Measurements from ENCODE around the gene ZDHHC3. TPM values are rescaled to one million over a fixed set of nuclear protein-coding genes. Genes with fewer than 3 reads are reported as not detected.

ZDHHC3 gene
- polyA plus RNA-seq, 4 donors = 54.3 to 91.3 (median 58.3) TPM

DNA sequence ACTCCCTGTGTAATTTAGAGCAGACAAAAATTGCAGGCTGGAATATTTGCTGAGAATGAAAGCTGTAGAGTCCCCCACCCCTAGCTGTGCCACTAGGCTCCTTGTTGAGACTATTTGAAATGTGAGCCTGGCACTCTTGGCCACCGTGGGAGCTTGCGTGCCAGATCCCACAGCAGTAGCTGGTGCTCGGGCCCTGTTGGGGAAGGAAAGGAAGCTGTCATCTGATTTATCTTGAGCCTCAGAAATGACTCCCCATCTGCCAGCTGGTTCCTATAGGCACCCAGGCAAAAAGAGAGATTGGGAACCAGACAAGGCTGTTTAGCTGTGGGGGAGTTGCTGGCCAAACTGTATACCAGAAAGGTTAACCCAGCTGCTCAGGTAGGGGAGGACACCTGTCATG is 26.7 kb upstream of the ZDHHC3 start:
- peaks cover 0 to 2% of the 10 kb centered on the region in 2 donors for H3K9me3 ChIP-seq (ENCODE audit: control insufficient read depth in 2 of 2, insufficient read depth in 1 of 2, low read depth in 1 of 2, low read length in 1 of 2)
- no peaks in the 10 kb centered on the region for H3K27me3 ChIP-seq (ENCODE audit: control insufficient read depth in 3 of 3, insufficient read depth in 3 of 3, low read length in 3 of 3)
- H3K27ac ChIP-seq (ENCODE audit: low read depth in 1 of 3, low read length in 2 of 3) = no peak overlapping the region
- H3K36me3 ChIP-seq (ENCODE audit: control insufficient read depth in 3 of 3, insufficient read depth in 2 of 3, low read depth in 1 of 3, low read length in 3 of 3) = peaks cover 3 to 35% (median 4%) of the 10 kb centered on the region in 3 donors
- WGBS, 3 donors = 89 to 95% (median 94%) methylated on average over 3 of the region's 3 CpGs
- H3K4me3 ChIP-seq (ENCODE audit: low read depth in 1 of 3, low read length in 3 of 3) = no peak overlapping the region
- DNase-seq = no peak
- H3K4me1 ChIP-seq (ENCODE audit: control insufficient read depth in 3 of 3, insufficient read depth in 2 of 3, low read depth in 1 of 3, low read length in 2 of 3) = peaks cover 0 to under 1% (median 0%) of the 10 kb centered on the region in 3 donors
- FAIRE-seq = no peak

DNA sequence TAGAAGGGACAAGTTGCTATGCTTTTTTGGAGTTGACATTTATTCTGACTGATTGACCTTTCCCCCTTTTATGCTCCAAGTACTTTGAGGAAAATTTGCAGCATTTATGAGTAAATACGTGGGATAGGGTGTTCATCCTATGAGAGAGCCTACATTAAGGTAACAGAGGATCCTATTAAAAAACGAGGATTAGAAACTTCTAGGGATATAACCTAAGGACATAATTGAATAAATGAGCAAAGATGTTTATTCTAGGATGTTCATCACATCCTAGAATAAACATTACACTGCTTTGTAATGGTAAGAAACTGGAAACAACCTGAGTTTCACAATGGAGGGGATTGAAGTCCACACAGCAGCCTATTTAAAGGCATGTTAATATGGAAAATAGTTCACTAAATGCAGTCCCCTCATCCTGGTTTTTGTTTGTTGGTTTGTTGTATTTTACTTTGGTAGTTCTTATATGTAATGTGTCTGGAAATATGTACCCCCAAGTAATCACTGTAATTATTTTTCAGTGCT is 26.2 kb upstream of the ZDHHC3 start:
- Histone ChIP-seq H3K4me3 (ENCODE audit: low read depth in 1 of 3, low read length in 3 of 3) (no peak overlapping the region), H3K27ac (ENCODE audit: low read depth in 1 of 3, low read length in 2 of 3) (no peak overlapping the region), H3K9me3 (ENCODE audit: control insufficient read depth in 2 of 2, insufficient read depth in 1 of 2, low read depth in 1 of 2, low read length in 1 of 2) (peaks cover 0 to 2% of the 10 kb centered on the region in 2 donors), H3K4me1 (ENCODE audit: control insufficient read depth in 3 of 3, insufficient read depth in 2 of 3, low read depth in 1 of 3, low read length in 2 of 3) (peaks cover 0 to 6% (median 0%) of the 10 kb centered on the region in 3 donors), H3K36me3 (ENCODE audit: control insufficient read depth in 3 of 3, insufficient read depth in 2 of 3, low read depth in 1 of 3, low read length in 3 of 3) (peaks cover 3 to 32% (median 4%) of the 10 kb centered on the region in 3 donors), H3K27me3 (ENCODE audit: control insufficient read depth in 3 of 3, insufficient read depth in 3 of 3, low read length in 3 of 3) (no peaks in the 10 kb centered on the region)
- WGBS, 3 donors = 82 to 91% (median 86%) methylated on average over 2 of the region's 2 CpGs
- DNase-seq (no peak), FAIRE-seq (no peak)

DNA sequence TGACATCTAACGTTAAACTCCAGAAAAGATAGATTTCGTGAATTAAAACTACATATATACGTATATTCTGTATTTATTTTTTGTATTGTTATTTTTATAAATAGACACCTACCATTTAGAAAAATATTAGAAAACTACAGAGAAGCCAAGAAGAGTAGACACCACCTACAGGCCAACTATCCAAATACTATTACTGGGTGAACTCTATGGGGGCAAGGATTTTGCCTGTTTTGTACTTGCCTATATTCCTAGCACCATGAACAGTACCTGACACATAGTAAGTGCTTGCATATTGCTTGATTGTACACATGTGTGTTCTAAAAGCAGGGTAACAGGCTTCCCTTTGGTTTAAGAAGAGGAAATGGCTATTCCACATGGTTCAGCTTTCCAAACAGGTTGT is 25.8 kb upstream of the ZDHHC3 start:
- Histone ChIP-seq H3K4me1 (ENCODE audit: control insufficient read depth in 3 of 3, insufficient read depth in 2 of 3, low read depth in 1 of 3, low read length in 2 of 3) (peaks cover 0 to 11% (median 0%) of the 10 kb centered on the region in 3 donors), H3K36me3 (ENCODE audit: control insufficient read depth in 3 of 3, insufficient read depth in 2 of 3, low read depth in 1 of 3, low read length in 3 of 3) (peaks cover 3 to 31% (median 4%) of the 10 kb centered on the region in 3 donors), H3K4me3 (ENCODE audit: low read depth in 1 of 3, low read length in 3 of 3) (no peak overlapping the region), H3K27ac (ENCODE audit: low read depth in 1 of 3, low read length in 2 of 3) (no peak overlapping the region), H3K27me3 (ENCODE audit: control insufficient read depth in 3 of 3, insufficient read depth in 3 of 3, low read length in 3 of 3) (no peaks in the 10 kb centered on the region), H3K9me3 (ENCODE audit: control insufficient read depth in 2 of 2, insufficient read depth in 1 of 2, low read depth in 1 of 2, low read length in 1 of 2) (peaks cover 0 to 2% of the 10 kb centered on the region in 2 donors)
- 96 to 98% (median 97%) methylated on average over 3 of the region's 3 CpGs for WGBS, 3 donors
- DNase-seq (no peak), FAIRE-seq (no peak)

DNA sequence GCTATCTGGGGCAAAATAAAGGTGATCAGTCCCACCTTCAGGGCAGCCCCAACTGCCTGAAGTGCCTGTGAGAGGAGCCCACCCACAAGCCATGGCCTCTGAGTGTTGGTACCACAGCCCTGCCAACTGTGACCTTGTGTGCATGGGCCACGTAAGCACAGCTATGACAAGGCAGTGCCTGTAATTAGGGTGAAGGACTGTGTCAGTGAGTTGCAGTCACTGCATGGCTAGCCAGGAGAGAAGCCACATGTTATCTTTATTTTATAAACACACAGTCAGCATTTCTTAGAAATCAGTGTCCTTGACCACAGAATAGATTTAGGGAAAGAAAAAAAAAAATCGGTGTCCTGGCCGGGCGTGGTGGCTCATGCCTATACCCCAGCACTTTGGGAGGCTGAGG is 24.8 kb upstream of the ZDHHC3 start:
- H3K4me3 ChIP-seq (ENCODE audit: low read depth in 1 of 3, low read length in 3 of 3) = no peak overlapping the region
- no peaks in the 10 kb centered on the region for H3K27me3 ChIP-seq (ENCODE audit: control insufficient read depth in 3 of 3, insufficient read depth in 3 of 3, low read length in 3 of 3)
- 92 to 98% (median 94%) methylated on average over 4 of the region's 4 CpGs for WGBS, 3 donors
- FAIRE-seq = no peak
- no peak for DNase-seq
- H3K9me3 ChIP-seq (ENCODE audit: control insufficient read depth in 2 of 2, insufficient read depth in 1 of 2, low read depth in 1 of 2, low read length in 1 of 2) = peaks cover 0 to 2% of the 10 kb centered on the region in 2 donors
- H3K36me3 ChIP-seq (ENCODE audit: control insufficient read depth in 3 of 3, insufficient read depth in 2 of 3, low read depth in 1 of 3, low read length in 3 of 3) = peaks cover 3 to 31% (median 4%) of the 10 kb centered on the region in 3 donors
- H3K4me1 ChIP-seq (ENCODE audit: control insufficient read depth in 3 of 3, insufficient read depth in 2 of 3, low read depth in 1 of 3, low read length in 2 of 3) = peaks cover 0 to 17% (median 2%) of the 10 kb centered on the region in 3 donors
- no peak overlapping the region for H3K27ac ChIP-seq (ENCODE audit: low read depth in 1 of 3, low read length in 2 of 3)

DNA sequence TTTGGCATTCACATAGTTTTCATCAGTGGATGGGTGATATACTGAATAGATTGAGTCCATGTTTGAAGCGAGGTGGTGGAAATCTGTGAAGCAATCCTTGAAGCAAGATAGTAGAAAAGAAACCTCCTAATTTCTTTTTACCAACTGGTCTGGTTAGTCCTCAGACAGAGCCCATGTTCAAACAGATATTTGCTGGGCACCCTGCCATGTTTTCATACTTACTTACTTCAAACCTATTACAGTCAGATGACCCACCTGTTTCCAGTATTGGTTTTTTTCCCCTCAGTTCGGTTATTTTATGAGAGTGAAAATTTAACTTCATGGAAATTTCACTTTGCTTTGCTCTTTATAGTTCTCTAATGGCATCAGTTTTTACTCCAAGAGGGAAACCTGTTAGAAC is 23.8 kb upstream of the ZDHHC3 start:
- FAIRE-seq (no peak), DNase-seq (no peak)
- peaks cover 0 to 28% (median 2%) of the 10 kb centered on the region in 3 donors for H3K4me1 ChIP-seq (ENCODE audit: control insufficient read depth in 3 of 3, insufficient read depth in 2 of 3, low read depth in 1 of 3, low read length in 2 of 3)
- no peak overlapping the region for H3K27ac ChIP-seq (ENCODE audit: low read depth in 1 of 3, low read length in 2 of 3)
- no peaks in the 10 kb centered on the region for H3K9me3 ChIP-seq (ENCODE audit: control insufficient read depth in 2 of 2, insufficient read depth in 1 of 2, low read depth in 1 of 2, low read length in 1 of 2)
- peaks cover 3 to 30% (median 4%) of the 10 kb centered on the region in 3 donors for H3K36me3 ChIP-seq (ENCODE audit: control insufficient read depth in 3 of 3, insufficient read depth in 2 of 3, low read depth in 1 of 3, low read length in 3 of 3)
- H3K27me3 ChIP-seq (ENCODE audit: control insufficient read depth in 3 of 3, insufficient read depth in 3 of 3, low read length in 3 of 3) = no peaks in the 10 kb centered on the region
- H3K4me3 ChIP-seq (ENCODE audit: low read depth in 1 of 3, low read length in 3 of 3) = no peak overlapping the region
- WGBS, 3 donors = 47 to 70% (median 69%) methylated on average over 2 of the region's 2 CpGs

DNA sequence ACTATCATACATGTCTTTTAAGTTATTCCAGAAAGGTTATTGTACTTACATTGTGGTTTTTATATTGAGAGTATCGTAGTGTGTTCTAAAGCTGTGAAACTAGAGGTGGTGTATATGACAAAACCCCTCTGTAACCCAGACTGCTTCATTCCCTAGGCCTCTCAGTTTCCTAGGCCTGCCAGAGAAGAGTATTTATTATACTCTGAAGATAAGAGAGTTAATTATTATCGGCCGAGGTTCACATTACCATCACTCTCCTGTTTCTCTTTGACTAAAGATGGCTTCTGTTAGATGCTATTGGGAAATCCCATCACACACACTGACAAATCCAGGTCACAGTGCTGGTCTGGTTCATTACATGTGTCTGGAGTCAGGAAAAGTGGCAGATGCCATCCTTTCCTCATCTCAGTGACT is 20.6 kb upstream of the ZDHHC3 start:
- no peak overlapping the region for H3K4me3 ChIP-seq (ENCODE audit: low read depth in 1 of 3, low read length in 3 of 3)
- WGBS, 3 donors = 5 to 34% (median 22%) methylated on average over 3 of the region's 3 CpGs
- peaks cover 2 to 46% (median 11%) of the 10 kb centered on the region in 3 donors for H3K4me1 ChIP-seq (ENCODE audit: control insufficient read depth in 3 of 3, insufficient read depth in 2 of 3, low read depth in 1 of 3, low read length in 2 of 3)
- peak overlapping the region in 1 of 3 donors; percentile 86 for H3K27ac ChIP-seq (ENCODE audit: low read depth in 1 of 3, low read length in 2 of 3)
- DNase-seq (peak; percentile 78 to 86), FAIRE-seq (no peak)
- H3K36me3 ChIP-seq (ENCODE audit: control insufficient read depth in 3 of 3, insufficient read depth in 2 of 3, low read depth in 1 of 3, low read length in 3 of 3) = peaks cover 3 to 38% (median 3%) of the 10 kb centered on the region in 3 donors
- H3K9me3 ChIP-seq (ENCODE audit: control insufficient read depth in 2 of 2, insufficient read depth in 1 of 2, low read depth in 1 of 2, low read length in 1 of 2) = no peaks in the 10 kb centered on the region
- H3K27me3 ChIP-seq (ENCODE audit: control insufficient read depth in 3 of 3, insufficient read depth in 3 of 3, low read length in 3 of 3) = no peaks in the 10 kb centered on the region

DNA sequence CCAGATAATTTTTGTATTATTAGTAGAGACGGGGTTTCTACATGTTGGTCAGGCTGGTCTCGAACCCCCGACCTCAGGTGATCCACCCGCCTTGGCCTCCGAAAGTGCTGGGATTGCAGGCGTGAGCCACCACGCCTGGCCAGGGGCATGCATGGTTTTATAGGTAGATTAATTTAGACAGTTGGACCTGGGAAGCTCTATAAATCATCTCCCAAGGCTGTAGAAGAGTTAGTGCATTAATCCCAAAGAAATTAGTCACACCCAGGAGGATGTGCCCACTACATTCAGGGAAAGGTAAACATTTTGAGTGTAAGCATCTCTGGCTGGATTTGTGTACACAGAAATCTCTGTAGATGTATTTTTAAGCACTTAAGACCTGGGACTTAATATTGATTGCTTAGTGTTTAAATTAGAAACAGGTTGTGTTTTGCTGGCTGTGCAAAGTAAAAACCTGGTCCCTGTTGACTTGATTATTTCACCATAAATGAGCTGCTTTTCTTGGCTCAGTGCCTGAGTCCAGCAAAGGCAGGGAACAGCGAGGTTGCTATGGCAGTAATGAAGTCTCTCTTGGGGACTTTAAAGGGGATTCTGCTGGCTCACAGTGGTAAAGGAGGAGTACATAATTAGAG is 19.3 kb upstream of the ZDHHC3 start:
- 52 to 69% (median 56%) methylated on average over 8 of the region's 8 CpGs for WGBS, 3 donors
- no peaks in the 10 kb centered on the region for H3K27me3 ChIP-seq (ENCODE audit: control insufficient read depth in 3 of 3, insufficient read depth in 3 of 3, low read length in 3 of 3)
- peaks cover 0 to 36% (median 4%) of the 10 kb centered on the region in 3 donors for H3K36me3 ChIP-seq (ENCODE audit: control insufficient read depth in 3 of 3, insufficient read depth in 2 of 3, low read depth in 1 of 3, low read length in 3 of 3)
- peak overlapping the region in 1 of 3 donors; percentile 86 for H3K27ac ChIP-seq (ENCODE audit: low read depth in 1 of 3, low read length in 2 of 3)
- DNase-seq = peak in 1 of 2 donors; percentile 56
- no peak overlapping the region for H3K4me3 ChIP-seq (ENCODE audit: low read depth in 1 of 3, low read length in 3 of 3)
- no peak for FAIRE-seq
- H3K4me1 ChIP-seq (ENCODE audit: control insufficient read depth in 3 of 3, insufficient read depth in 2 of 3, low read depth in 1 of 3, low read length in 2 of 3) = peaks cover 2 to 46% (median 11%) of the 10 kb centered on the region in 3 donors
- H3K9me3 ChIP-seq (ENCODE audit: control insufficient read depth in 2 of 2, insufficient read depth in 1 of 2, low read depth in 1 of 2, low read length in 1 of 2) = no peaks in the 10 kb centered on the region

DNA sequence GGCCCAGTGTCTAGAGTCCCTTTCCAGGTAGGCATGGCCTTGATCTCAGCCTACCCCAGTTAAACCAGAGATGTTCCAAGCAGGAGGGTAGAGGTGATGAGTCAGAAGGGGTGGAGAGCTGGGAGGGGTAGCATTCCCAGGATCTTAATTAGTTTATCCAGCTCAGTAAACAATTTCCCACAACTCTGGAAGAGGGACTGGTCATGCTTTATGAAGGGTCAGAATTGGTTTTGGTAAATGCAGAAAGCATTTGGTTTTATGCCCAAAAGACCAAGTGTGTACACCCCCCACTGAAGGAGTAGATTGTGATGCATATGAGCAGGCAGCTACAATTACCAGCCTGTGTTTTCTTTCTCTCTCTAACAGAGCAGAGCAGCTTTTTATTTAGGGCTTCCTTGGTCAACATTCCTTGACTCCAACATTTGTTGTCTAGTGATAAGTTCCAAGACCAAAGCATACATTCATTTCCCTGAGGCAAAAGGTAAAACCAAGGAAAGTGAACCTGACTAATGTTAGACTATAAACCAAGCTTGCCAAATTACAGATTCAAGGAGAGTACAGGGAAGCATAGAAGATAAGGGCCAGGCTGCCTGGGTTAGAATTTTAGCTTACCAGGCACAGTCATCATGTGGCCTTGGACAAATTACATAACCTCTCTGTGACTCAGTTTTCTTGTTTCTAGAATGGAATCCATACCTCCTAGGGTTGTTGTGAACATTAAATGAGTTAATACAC is 17.7 kb upstream of the ZDHHC3 start:
- DNase-seq = peak; percentile 16 to 29
- H3K36me3 ChIP-seq (ENCODE audit: control insufficient read depth in 3 of 3, insufficient read depth in 2 of 3, low read depth in 1 of 3, low read length in 3 of 3) = peaks cover 0 to 47% (median 6%) of the 10 kb centered on the region in 3 donors

More for the DNA sequence above, 17.7 kb upstream of the ZDHHC3 start:
- Histone ChIP-seq H3K27ac (ENCODE audit: low read depth in 1 of 3, low read length in 2 of 3) (peak overlapping the region in 2 of 3 donors; percentile 6 to 43), H3K4me3 (ENCODE audit: low read depth in 1 of 3, low read length in 3 of 3) (no peak overlapping the region), H3K9me3 (ENCODE audit: control insufficient read depth in 2 of 2, insufficient read depth in 1 of 2, low read depth in 1 of 2, low read length in 1 of 2) (no peaks in the 10 kb centered on the region), H3K4me1 (ENCODE audit: control insufficient read depth in 3 of 3, insufficient read depth in 2 of 3, low read depth in 1 of 3, low read length in 2 of 3) (peaks cover 2 to 46% (median 11%) of the 10 kb centered on the region in 3 donors), H3K27me3 (ENCODE audit: control insufficient read depth in 3 of 3, insufficient read depth in 3 of 3, low read length in 3 of 3) (no peaks in the 10 kb centered on the region)
- no peak for FAIRE-seq

Measured in small intestine (tissue), 7 donors.